ENCODE results near the gene KCNMB2.
"Not testable (repeated sequence)": the region's sequence is repeated elsewhere in the genome, so short reads cannot be mapped to it uniquely, and the experiment has no call there.

KCNMB2 gene

DNA sequence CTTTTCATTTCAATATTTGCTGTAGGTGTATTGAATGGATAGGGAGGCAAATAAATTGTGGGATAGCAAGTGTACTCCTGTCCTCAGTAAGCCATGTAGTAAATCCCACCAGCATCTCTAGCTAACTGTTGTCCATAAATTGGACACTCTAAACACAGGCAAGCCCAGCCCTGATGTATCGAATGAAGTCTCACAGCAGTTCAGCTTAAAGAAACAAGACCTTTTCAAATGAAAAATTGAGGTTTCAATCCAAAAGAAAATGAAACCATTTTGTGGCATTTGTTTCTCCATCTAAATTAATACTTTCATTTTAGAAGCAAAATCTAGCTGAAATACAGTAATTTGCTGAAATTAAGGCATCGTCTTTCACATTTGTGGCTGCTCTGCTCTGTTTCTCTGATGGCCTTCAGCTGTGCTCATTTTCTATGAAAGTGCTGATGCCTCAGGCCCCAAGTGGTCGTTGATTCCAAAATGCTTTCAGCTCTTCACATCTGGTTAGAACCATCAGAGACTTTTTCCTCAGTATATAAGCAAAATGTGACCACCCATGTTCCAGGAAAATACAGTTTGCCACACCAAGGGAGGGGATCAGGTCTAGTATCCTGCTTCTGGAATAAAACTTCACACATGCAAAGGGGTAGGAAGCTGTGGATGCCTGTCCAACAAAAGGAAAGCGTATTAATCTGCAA lies 290.3 kb downstream of the KCNMB2 start:
- DNase-seq, result no peak

DNA sequence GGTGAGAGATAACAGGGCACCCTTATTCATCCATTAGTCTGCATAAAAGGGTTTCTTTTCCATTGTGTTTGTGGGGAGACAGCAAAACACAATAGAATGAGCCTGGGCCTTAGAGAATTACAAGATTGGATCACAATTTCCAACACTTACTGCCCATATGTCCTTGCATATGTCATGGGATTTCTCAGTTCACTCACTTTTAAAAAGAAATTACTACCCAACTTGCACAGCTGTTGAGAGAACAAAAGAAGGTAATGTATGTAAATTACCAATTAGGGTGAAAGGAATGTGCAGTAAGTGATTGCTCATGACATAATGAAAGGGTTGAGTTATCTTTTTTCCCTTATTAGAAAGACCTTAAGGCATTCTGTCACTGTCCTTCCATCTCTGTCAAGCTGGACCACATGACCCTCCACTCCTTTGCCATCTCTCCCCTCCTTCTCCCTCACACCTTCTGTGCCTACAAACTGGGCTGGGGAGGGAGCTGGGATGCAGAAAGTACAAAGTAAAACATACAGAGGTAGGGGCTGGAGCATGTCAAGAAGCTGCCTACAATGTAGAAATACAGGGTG lies 291.1 kb downstream of the KCNMB2 start:
- no peak for DNase-seq

DNA sequence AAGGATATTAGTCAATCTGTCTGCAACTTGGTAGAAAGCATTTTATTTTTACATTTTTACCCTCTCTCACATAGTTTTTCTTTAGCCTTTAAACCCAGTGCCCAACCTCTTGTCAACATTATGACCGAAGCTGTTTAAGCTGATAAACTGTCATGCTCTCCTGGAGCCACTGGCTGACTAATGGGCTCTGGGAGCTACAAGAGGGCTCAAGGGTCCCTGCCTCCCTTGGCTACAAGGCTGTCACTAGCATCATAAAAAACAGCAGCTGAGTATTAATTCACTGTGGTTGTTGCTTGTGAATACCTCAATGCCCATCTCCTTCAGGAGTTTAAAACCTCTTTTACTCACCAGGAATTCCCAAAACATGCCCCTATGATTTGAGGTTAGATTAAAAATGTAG lies 297.5 kb downstream of the KCNMB2 start:
- no peak for DNase-seq

DNA sequence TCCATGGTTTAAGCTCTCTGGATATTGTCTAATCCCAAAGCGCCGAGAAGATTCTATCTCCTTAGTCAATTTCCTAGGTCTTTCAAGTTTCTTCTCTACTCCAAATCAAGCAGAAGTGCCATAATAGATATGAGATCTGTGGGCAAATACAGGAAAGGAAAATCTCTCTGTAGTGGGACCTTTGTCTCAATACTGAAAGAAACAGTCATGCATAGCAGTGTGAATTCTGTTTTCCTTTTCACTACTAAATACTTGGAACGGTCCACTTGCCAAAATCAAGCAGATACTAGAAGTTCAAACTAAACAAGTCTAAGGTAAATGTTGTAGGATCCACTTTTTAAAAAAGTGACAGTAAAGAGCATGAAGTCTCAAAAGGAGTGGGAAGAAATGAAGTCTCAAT lies 298.8 kb downstream of the KCNMB2 start:
- no peak for DNase-seq

DNA sequence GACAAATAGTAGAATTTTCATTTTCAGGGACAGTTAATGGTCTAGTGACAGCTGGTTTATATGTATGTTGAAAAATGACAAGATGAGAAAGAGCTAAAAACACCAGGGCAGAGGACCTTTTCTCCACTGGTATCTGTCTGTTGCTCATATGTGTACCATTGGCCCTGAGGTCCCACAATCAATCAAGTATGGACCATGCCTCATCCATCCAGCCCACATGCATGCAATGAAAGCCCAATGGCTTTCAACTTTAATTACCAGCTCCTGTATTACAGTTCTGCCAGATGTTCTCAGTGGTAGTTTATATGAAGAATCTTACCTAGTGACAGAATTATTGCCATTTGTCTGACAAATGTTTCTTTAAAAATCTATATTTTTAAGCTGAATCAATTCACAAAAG lies 301.3 kb downstream of the KCNMB2 start:
- DNase-seq, result no peak

DNA sequence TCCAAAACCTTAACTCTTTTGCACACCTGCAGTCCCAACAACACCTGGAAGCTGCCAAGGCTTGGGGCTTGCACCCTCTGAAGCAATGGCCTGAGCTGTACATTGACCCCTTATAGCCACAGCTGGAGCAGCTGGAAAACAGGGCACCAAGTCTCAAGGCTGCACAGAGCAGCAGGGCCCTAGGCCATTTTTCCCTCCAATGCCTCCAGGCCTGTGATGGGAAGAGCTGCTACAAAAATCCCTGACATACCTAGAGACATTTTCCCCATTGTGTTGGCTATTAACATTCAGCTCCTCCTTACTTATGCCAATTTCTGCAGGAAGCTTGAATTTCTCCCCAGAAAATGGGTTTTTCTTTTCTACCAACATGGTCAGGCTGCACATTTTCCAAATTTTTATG lies 304.4 kb downstream of the KCNMB2 start:
- DNase-seq, result no peak

DNA sequence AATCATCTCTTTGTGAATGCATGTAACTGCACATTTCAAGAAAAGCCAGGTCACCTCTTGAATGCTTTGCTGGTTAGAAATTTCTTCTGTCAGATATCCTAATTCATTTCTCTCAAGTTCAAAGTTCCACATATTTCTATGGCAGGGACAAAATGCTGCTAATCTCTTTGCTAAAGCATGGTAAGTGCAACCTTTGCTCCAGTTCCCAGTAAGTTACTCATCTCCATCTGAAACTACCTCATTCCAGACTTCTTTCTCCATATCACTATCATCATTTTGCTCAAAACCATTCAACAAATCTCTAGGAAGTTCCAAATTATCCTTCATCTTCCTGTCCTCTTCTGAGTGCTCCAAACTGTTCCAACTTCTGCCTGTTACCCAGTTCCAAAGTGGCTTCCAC lies 304.8 kb downstream of the KCNMB2 start:
- DNase-seq, result no peak

DNA sequence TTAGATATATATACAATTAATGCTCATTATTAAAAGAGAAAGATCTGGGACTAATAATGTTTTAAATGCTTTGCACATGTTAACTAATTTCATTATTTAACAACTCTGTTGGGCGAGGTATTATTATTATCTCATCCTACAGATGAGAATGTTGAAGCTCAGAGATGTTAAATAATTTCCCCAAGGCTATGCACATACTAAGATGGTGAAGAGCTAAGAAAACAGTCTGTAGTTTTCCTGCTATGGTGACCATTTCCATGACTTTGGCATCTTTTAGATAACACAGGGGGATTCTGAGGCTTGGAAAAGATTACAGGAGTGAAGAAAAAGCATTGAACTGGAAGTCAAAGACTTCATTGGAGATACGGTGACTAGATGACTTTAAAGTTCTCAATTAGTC lies 308.7 kb downstream of the KCNMB2 start:
- no peak for DNase-seq

DNA sequence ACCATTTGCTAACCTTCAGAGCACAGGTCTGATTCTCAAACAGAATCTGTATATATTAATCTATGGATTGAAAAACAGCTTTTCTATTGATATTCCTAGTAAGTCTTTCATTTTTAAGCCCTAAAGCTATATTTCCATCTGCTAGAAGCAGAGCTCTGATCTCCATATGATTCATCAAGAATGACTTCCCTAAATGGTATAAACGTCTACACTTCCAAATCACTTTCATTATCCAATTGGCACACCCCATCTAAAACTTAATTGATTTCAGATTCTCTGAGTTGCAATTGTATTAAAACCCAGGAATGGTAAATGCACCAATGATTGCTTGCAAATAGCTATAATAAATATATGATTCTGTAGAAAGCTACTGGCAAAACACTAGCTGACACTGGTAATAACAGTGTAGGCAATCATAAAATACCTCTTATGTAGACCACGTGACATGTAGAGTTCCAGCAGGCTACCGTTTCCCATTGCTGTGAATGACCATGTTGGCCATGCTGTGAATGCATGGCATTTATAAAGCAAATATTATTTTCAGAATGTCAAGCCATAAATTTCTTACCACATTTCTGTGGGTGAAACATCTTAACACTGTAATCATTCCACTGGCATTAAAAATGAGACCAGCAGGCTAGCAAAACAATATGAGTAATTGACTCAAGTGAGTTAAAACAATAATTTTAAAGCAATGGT lies 309.3 kb downstream of the KCNMB2 start:
- DNase-seq, result no peak

DNA sequence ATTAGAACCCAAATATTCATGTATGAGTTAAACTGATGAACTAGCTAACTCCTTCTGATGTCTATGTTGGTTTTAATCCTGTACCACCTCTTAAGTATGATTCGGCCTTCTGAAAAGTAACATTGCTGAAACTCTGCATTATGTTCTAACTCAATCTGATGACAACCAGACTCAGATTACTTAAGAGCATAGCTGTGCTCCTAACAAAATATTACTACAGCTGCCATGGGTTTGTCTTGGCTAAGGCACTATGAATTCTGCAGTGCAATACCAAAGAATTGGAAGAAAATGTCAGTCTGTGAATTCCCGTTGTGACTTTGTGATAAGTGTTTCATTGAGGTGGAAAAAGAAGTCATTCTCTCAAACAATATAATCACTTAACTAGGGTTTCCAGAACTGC lies 311.0 kb downstream of the KCNMB2 start:
- DNase-seq, result no peak

DNA sequence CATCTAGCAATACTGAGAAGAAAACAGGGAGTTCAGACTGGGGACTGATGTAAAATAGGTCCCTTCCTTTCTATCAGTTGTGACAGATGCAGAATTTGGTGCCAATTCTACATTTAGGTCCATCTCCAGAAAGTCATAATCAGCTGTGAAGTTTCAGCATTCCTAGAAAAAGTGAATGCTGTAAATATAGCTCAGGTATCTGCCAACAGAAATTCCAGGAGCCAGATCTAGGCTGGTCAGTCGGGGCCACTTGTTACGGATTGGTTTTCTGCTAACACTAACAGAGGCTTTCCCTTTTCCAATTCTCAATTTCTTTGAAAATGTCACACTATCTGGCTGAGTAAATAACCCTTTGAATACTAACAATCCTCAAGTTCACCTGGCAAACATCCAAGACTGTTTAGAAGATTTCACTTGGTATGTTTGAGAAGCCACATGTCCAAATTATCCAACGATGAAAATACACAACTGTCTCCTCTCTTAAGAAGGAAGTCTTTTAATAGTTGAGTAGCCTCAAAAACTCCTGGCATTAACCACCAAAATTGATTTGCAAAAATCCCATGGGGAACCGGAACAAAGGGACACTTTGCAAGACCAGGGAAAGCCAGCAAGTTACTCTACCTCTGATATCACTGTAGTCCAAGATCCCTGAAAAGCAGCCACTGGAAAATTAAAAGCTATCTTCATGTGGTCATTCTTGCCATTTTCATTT lies 313.1 kb downstream of the KCNMB2 start:
- DNase-seq, result no peak

DNA sequence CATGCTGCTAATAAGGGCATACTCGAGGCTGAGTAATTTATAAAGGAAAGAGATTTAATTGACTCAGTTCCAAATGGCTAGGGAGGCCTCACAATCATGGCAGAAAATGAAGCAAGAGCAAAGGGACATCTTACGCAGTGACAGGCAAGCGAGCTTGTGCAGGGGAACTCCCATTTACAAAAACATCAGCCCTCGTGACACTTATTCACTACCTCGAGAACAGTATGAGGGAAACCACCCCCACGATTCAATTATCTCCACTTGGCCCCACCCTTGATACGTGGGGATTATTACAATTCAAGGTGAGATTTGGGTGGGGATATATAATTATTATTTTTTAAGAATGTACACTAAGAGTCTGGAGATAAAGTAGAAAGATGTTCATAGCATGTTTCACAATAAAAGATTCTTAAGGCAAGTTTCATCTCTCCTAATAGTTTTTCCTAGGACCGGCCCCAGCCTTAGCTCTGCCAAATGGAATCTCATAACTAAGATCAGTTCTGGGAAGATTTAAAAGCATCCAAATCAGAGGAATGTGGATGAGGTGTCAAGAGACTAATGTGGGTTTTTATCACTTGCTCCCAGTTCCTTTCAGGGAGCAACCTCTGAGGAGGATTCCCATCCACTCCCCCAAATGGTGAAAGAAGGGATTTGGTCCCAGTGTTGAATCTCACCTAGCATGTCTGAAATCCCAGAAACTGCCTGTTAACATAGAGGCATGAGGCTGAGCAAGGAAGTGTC lies 314.4 kb downstream of the KCNMB2 start:
- no peak for DNase-seq

DNA sequence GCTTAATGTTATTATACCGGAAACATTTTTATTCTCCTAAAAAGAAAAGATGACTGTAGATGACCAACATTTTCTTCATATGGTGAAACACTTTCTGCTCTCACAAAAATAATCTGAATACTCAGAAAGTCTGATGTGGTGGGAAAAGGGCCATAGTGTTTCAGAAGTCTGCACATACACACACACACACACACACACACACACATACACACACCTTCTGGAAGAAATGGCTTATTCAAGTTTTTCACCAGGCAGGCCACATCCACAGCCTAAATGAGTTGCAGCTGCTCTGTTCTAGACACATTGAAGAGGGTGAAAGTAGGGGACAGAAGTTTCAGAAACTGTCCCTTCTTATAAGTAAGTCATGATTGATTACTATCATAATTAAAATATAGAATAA lies 315.3 kb downstream of the KCNMB2 start:
- DNase-seq, result no peak

DNA sequence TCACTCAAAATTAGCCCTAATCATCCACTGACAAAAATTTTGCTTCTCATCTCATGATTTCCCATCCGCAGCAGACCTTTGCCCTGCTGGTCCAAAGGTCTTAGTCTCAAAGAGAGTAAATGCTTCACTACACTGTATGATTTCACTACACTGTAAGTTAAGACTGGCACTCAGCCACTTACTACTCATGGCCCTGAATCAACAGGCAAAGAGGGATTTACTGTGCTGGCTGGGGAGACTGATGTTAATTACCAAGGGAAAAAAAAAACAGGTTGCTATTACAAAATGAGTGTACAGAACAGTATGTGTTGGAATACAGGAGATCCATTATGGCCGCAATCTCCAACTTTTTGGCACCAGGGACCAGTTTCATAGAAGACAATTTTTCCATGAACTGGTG lies 320.6 kb downstream of the KCNMB2 start:
- no peak for DNase-seq

DNA sequence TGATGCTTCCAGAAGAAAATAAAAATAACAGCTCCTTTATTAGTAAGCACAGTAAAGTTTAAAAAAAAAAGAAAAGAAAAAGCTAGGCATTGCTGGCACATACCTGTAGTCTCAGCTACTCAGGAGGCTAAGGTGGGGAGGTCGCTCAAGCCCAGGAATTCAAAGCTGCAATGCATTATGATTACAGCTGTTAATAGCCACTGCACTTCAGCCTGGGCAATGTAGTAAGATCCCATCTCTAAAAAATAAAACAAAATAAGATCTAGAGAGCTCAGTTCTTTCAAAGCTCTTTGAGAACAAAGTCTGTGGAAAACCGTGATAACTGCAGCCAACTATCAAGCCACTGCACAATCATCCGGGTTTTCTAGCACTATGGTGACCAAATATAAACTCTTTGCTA lies 323.1 kb downstream of the KCNMB2 start:
- no peak for DNase-seq

DNA sequence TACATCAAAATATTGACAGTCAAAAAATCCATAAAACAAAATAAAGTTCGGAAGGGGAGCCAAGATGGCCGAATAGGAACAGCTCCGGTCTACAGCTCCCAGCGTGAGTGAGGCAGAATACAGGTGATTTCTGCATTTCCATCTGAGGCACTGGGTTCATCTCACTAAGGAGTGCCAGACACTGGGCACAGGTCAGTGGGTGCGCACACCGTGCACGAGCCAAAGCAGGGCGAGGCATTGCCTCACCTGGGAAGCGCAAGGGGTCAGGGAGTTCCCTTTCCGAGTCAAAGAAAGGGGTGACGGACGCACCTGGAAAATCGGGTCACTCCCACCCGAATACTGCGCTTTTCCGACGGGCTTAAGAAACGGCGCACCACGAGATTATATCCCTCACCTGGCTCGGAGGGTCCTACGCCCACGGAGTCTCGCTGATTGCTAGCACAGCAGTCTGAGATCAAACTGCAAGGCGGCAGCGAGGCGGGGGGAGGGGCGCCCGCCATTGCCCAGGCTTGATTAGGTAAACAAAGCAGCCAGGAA lies 323.7 kb downstream of the KCNMB2 start:
- DNase-seq, result not testable (repeated sequence)

DNA sequence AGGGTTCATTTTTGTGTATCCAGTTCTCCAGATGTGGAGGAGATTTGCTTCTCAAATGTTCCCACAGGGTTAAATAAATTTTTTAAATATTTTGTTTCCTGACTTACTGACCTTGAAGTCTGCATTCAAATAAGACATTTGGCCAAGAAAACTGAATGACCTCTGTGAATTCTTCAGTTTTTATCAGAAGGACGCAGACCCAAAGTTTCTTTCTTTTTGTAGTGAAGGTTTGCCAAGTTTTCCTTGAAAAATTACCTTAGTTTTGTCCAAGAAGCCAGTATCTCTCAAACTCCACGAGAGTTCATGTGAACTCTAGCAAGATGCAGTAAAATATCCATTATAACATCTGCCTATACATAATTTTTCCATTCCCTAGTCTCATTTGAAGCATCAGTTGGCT lies 332.4 kb downstream of the KCNMB2 start:
- no peak for DNase-seq

DNA sequence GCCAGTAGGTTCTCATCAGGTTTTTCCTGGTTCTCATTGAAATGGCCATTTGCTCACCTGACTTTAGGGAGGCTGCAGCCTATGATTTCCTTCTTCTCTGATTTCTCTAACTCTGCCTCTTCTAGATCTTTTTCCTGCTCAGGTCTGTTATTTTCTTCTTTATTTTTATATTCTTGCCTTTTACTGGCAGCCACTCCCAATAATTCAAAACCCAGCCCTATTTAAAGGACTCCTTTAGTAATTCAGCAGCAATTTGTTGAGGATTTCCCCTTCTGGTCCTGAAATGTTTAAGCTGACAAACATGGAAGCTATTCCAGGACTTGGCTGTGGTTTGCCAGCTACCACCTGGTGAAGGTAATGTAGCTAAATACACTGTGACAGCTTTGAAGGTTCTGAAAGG lies 333.8 kb downstream of the KCNMB2 start:
- no peak for DNase-seq

DNA sequence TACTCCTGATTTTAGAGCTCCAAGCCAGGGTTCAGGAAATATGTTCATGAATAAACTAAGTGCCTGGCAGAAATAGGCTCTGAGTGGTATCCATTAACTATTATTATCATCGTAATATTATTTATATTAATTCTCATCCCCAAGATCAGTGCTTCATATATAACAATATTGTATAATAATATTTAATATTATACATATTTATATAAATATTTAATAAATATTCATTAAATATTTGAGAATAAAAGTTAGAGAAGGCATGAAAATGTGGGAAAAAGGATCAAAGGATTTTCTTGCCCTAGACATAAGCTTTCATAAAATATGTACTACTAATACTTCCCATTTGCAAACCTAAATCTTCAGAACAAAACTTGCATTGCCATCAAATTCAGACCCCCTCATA lies 338.9 kb downstream of the KCNMB2 start:
- DNase-seq, result no peak

DNA sequence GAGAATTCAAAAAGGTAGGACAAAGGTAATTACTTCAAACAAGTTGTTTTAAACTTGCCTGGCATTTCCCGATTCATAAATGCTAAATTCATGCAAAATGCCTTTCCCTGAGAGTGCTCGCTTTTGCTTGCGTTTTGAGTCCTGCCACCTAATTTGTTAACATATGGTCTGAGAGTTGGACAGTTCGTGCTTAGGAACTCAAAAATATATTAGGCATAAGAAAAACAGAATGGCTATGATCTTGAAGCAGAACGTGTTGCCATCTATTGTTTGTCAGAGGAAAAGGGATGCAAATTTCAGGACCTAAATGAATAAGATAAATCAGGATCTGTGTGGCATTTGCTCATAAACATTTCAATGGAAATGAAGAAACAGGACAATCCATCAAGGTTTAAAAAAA lies 339.6 kb downstream of the KCNMB2 start:
- no peak for DNase-seq

DNA sequence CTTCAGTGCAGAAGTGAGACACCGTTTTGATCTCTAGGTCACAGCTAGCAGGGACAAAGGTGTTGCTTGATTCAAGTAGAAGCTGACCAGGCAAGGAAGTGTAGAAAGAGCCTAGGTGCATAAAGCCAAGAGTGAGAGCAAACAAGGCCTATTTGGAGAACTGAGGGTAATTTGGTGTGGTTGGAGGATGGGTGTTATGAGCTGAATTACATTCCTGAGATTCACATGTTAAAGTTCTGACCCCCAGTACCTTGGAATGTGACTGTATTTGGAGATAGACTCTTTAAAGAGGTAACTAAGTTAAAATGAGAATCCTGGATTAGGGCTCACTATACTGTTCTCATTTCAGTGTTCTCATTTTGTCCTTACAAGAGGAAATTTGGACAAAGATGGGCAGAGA lies 344.0 kb downstream of the KCNMB2 start:
- DNase-seq, result no peak

All from activated T-cell treated with anti-CD3 and anti-CD28 coated beads for 4 hours (primary cell).